PC-3 (cell line): Measurements from ENCODE around the gene UNC45B.

Source experiments
- EZH2 ChIP-seq: fragments of 300-600 bp; sonication (generic); IDR thresholded peaks from one replicate; pipeline ENCODE4 v1.6.1; 2017; ENCODE audit warnings: antibody characterized with exemption, mild to moderate bottlenecking, low read length; ENCODE audit not compliant: unreplicated experiment
- EZH2phosphoT487 ChIP-seq: fragments of 300-600 bp; sonication (generic); IDR thresholded peaks from 2 replicates; pipeline ENCODE4 v1.6.1; 2018; ENCODE audit warnings: mild to moderate bottlenecking, antibody characterized with exemption, low read length, borderline replicate concordance
- TF ChIP-seq, protein P1 (sequence below): fragments of 300-600 bp; sonication (generic); conservative IDR thresholded peaks from 2 replicates; pipeline ENCODE4 v1.5.1; 2017; ENCODE audit warnings: antibody characterized with exemption, low read depth, mild to moderate bottlenecking, low read length

DNA sequence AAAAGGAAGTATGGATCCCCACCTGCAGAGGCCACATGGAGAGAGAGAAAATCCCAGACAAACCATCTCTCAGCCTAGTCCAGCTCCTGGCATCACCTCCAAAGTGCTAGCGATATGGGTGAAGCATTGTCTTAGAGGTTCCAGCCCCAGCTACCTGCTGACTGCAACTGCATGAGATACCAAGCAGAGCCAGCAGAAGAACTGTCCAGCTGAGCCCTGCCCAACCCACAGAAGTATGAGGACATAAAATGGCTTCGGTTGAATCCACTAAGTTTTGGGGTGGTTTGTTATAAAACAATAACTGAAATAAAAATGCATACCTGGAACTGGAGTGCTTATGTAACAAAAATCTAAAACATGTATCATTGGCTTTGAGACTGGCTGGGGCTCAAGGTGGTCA is 74.8 kb downstream of the UNC45B start:
- TF ChIP-seq, protein P1, sequence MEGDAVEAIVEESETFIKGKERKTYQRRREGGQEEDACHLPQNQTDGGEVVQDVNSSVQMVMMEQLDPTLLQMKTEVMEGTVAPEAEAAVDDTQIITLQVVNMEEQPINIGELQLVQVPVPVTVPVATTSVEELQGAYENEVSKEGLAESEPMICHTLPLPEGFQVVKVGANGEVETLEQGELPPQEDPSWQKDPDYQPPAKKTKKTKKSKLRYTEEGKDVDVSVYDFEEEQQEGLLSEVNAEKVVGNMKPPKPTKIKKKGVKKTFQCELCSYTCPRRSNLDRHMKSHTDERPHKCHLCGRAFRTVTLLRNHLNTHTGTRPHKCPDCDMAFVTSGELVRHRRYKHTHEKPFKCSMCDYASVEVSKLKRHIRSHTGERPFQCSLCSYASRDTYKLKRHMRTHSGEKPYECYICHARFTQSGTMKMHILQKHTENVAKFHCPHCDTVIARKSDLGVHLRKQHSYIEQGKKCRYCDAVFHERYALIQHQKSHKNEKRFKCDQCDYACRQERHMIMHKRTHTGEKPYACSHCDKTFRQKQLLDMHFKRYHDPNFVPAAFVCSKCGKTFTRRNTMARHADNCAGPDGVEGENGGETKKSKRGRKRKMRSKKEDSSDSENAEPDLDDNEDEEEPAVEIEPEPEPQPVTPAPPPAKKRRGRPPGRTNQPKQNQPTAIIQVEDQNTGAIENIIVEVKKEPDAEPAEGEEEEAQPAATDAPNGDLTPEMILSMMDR = no peak
- TF ChIP-seq EZH2 (no peak), EZH2phosphoT487 (no peak)
